SK-N-SH (cell line): Measurements from ENCODE around the gene MSANTD3.

Experiments used
- EZH2phosphoT487 ChIP-seq: fragments of 200-600 bp; sonication (generic); IDR thresholded peaks from 2 replicates; pipeline ENCODE4 v1.6.1; 2017; ENCODE audit warnings: low read depth, mixed run types, mild to moderate bottlenecking, antibody characterized with exemption, moderate library complexity, borderline replicate concordance
- GABPA ChIP-seq: IDR thresholded peaks from 2 replicates; pipeline ENCODE4 v1.4.0; 2012; ENCODE audit warnings: low read depth, mild to moderate bottlenecking
- JUND ChIP-seq: IDR thresholded peaks from 2 replicates; pipeline ENCODE4 v1.4.0; 2012
- POLR2AphosphoS5 ChIP-seq: IDR thresholded peaks from 2 replicates; pipeline ENCODE4 v1.6.1; 2012; ENCODE audit warnings: low read depth, low read length
- REST ChIP-seq: IDR thresholded peaks from 2 replicates; pipeline ENCODE4 v1.6.1; 2012; ENCODE audit warnings: mild to moderate bottlenecking, low read depth, low read length, moderate library complexity
- RFX5 ChIP-seq: IDR thresholded peaks from 2 replicates; pipeline ENCODE4 v1.6.1; 2012; ENCODE audit warnings: mild to moderate bottlenecking, improper control_type of control experiment, low read length
- RXRA ChIP-seq: IDR thresholded peaks from 2 replicates; pipeline ENCODE4 v1.4.0; 2012; ENCODE audit warnings: low read depth, mild to moderate bottlenecking, borderline replicate concordance
- TAF1 ChIP-seq: IDR thresholded peaks from 2 replicates; pipeline ENCODE4 v1.6.1; 2012; ENCODE audit warnings: low read depth, mild to moderate bottlenecking, low read length, moderate library complexity, borderline replicate concordance
- TCF12 ChIP-seq: IDR thresholded peaks from 2 replicates; pipeline ENCODE4 v1.4.0; 2012
- TEAD4 ChIP-seq: IDR thresholded peaks from 2 replicates; pipeline ENCODE4 v1.4.0; 2012; ENCODE audit warnings: mild to moderate bottlenecking, borderline replicate concordance; ENCODE audit not compliant: insufficient read depth
- TF ChIP-seq, protein P1 (sequence below): fragments of 200-600 bp; sonication (generic); IDR thresholded peaks from 2 replicates; pipeline ENCODE4 v1.6.1; 2017; ENCODE audit warnings: antibody characterized with exemption, mild to moderate bottlenecking, moderate library complexity
- TF ChIP-seq, protein P2 (sequence below): fragments of 150-350 bp; IDR thresholded peaks from 2 replicates; pipeline ENCODE4 v1.6.1; 2017; ENCODE audit warnings: antibody characterized with exemption, low read length, low read depth, borderline replicate concordance

DNA sequence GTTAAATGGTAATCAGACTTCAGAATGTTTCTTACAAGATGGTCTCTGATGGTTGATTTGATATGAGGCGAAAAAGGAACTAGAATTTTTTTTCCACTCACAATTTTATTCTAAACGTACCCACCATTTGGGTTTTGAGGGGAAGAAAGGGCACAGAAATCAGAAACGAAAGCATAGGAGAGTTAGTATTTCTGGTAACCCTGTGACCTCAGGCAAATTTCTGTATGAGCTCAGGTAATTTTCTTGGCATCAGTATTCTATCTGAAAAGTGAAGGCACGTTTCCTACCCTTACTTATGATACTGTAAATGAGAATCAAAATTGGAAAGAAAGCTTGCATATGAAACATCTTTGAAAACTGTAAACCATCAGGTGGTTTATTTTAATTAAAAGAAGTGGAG is 72.5 kb downstream of the MSANTD3 start:
- TF ChIP-seq POLR2AphosphoS5 = no peak
- TF ChIP-seq, protein P1, sequence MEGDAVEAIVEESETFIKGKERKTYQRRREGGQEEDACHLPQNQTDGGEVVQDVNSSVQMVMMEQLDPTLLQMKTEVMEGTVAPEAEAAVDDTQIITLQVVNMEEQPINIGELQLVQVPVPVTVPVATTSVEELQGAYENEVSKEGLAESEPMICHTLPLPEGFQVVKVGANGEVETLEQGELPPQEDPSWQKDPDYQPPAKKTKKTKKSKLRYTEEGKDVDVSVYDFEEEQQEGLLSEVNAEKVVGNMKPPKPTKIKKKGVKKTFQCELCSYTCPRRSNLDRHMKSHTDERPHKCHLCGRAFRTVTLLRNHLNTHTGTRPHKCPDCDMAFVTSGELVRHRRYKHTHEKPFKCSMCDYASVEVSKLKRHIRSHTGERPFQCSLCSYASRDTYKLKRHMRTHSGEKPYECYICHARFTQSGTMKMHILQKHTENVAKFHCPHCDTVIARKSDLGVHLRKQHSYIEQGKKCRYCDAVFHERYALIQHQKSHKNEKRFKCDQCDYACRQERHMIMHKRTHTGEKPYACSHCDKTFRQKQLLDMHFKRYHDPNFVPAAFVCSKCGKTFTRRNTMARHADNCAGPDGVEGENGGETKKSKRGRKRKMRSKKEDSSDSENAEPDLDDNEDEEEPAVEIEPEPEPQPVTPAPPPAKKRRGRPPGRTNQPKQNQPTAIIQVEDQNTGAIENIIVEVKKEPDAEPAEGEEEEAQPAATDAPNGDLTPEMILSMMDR = no peak
- no peak for TF ChIP-seq JUND
- no peak for TF ChIP-seq RFX5
- no peak for TF ChIP-seq REST
- no peak for TF ChIP-seq RXRA
- TF ChIP-seq TEAD4 = no peak
- TF ChIP-seq TCF12 = no peak
- TF ChIP-seq, protein P2, sequence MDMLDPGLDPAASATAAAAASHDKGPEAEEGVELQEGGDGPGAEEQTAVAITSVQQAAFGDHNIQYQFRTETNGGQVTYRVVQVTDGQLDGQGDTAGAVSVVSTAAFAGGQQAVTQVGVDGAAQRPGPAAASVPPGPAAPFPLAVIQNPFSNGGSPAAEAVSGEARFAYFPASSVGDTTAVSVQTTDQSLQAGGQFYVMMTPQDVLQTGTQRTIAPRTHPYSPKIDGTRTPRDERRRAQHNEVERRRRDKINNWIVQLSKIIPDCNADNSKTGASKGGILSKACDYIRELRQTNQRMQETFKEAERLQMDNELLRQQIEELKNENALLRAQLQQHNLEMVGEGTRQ = no peak
- no peak for TF ChIP-seq GABPA
- no peak for TF ChIP-seq TAF1
- TF ChIP-seq EZH2phosphoT487 = no peak
